Measurements from ENCODE around the gene HYCC2. TPM values are rescaled to one million over a fixed set of nuclear protein-coding genes. Genes with fewer than 3 reads are reported as not detected.

HYCC2 gene
- total and polyA plus RNA-seq, 2 of the 8 experiments (the other 6 are each of a cell fraction or from before 2014, with no cell fraction given), result 0.86 to 8.0 TPM

DNA sequence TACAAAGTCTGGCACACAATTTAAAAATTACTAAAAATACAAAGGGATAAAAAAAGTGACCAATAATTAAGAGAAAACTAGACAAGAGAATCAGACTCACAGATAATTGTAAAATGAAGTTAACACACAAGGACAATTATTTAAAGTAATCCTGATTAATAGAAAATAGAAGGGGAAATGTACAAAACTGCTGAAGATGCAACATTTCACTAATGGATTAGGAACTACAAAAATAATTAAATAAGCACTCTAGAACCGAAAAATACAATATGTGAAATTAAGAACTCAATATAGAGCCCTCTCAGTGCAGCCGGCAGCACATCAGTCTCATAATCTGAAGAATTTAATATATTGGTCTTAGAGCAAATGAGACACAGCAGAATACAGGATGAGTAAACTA, 24.6 kb downstream of the HYCC2 start:
- Histone ChIP-seq H3K27me3 (replicated peaks in 1 of 4; ENCODE audit: control insufficient read depth in 3 of 4, extremely low read depth in 1 of 4, insufficient read depth in 3 of 4, low read length in 3 of 4) (no peaks in the 10 kb centered on the region), H3K36me3 (ENCODE audit: control insufficient read depth in 2 of 4, insufficient read depth in 4 of 4, low read length in 3 of 4) (no peaks in the 10 kb centered on the region), H4K8ac (ENCODE audit: extremely low read depth, insufficient read depth, low read length) (no peak overlapping the region), H3K56ac (replicated peaks; ENCODE audit: insufficient read length, low read depth, low read length) (no peak overlapping the region), H3K18ac (ENCODE audit: extremely low read depth, low read length) (no peak overlapping the region), H2BK5ac (ENCODE audit: low read depth, low read length) (no peak overlapping the region), H2AFZ (ENCODE audit: low read length) (no peak overlapping the region), H2AK5ac (ENCODE audit: low read depth, low read length) (no peak overlapping the region), H3K23me2 (ENCODE audit: low read depth, low read length) (no peaks in the 10 kb centered on the region), H3K79me1 (ENCODE audit: low read depth, low read length) (no peaks in the 10 kb centered on the region), H3K23ac (ENCODE audit: insufficient read length) (no peak overlapping the region), H4K20me1 (replicated peaks in 1 of 2; ENCODE audit: control insufficient read depth in 1 of 2, insufficient read depth in 2 of 2, low read length in 2 of 2) (no peaks in the 10 kb centered on the region), H2BK120ac (replicated peaks; ENCODE audit: low read depth, low read length) (no peak overlapping the region), H4K91ac (replicated peaks; ENCODE audit: insufficient read length, low read length) (no peak overlapping the region), H2BK15ac (ENCODE audit: low read length) (no peak overlapping the region), H3K14ac (ENCODE audit: insufficient read length) (no peak overlapping the region), H3K9me3 (ENCODE audit: insufficient read depth in 2 of 2, low read depth in 1 of 2, low read length in 1 of 2) (peaks cover 0 to 7% of the 10 kb centered on the region in 2 experiments; a peak in 1 of 4 replicates), H2BK20ac (ENCODE audit: low read length) (no peak overlapping the region), H3K4ac (replicated peaks; ENCODE audit: insufficient read length, low read depth, low read length) (no peak overlapping the region), H3K27ac (ENCODE audit: low read depth, low read length) (no peak overlapping the region), H3K4me1 (replicated peaks in 1 of 4; ENCODE audit: control insufficient read depth in 3 of 4, insufficient read depth in 4 of 4, low read length in 3 of 4) (no peaks in the 10 kb centered on the region), H2BK12ac (ENCODE audit: low read depth, low read length) (no peak overlapping the region), H3K4me3 (ENCODE audit: extremely low read depth in 1 of 4, insufficient read depth in 2 of 4, low read depth in 3 of 4, low read length in 4 of 4) (no peak overlapping the region), H3K4me2 (ENCODE audit: insufficient read depth in 1 of 2, low read depth in 2 of 2, low read length in 2 of 2) (no peak overlapping the region), H3K9ac (replicated peaks in 1 of 4; ENCODE audit: extremely low read depth in 1 of 4, low read depth in 3 of 4, low read length in 3 of 4) (no peak overlapping the region), H3K79me2 (ENCODE audit: control insufficient read depth in 1 of 2, insufficient read depth in 2 of 2, low read length in 2 of 2) (no peaks in the 10 kb centered on the region; a peak in 1 of 4 replicates), H4K5ac (ENCODE audit: insufficient read length, low read depth, low read length) (no peak overlapping the region)
- no peak for DNase-seq (ENCODE audit: low read depth in 1 of 2, low spot score in 2 of 2)
- no peak for FAIRE-seq
- TF ChIP-seq RBBP5 (IDR thresholded peaks at IDR 0.05; ENCODE audit: borderline replicate concordance, low read depth, low read length), result no peak
- no peak for TF ChIP-seq FOSL1 (IDR thresholded peaks at IDR 0.05; ENCODE audit: insufficient read depth, low read depth, low read length)
- no peak for TF ChIP-seq TAF7 (optimal IDR thresholded peaks at IDR 0.05; ENCODE audit: borderline replicate concordance, low read depth, low read length)
- WGBS, 2 experiments (ENCODE audit: extremely low coverage in 1 of 2, insufficient coverage in 1 of 2, insufficient read length in 1 of 2, insufficient replicate concordance in 2 of 2, low coverage in 1 of 2, low lambda C conversion rate in 2 of 2, missing lambda C conversion rate in 1 of 2), result 88% methylated on average over 2 of the region's 2 CpGs; no CpG with 5 or more reads in 1 of the 2 experiments
- ChIA-PET POLR2A (ENCODE audit: partially characterized antibody) (no interaction called here), CTCF (ENCODE audit: partially characterized antibody) (no interaction called here)

Data from H1 (cell line).